ENCODE results near the gene EIF4G1. TPM values are rescaled to one million over a fixed set of nuclear protein-coding genes. Genes with fewer than 3 reads are reported as not detected.

EIF4G1 gene
- total RNA-seq, 4 donors from 2014 or later = 158 to 318 (median 213) TPM

- TF ChIP-seq, protein P1, sequence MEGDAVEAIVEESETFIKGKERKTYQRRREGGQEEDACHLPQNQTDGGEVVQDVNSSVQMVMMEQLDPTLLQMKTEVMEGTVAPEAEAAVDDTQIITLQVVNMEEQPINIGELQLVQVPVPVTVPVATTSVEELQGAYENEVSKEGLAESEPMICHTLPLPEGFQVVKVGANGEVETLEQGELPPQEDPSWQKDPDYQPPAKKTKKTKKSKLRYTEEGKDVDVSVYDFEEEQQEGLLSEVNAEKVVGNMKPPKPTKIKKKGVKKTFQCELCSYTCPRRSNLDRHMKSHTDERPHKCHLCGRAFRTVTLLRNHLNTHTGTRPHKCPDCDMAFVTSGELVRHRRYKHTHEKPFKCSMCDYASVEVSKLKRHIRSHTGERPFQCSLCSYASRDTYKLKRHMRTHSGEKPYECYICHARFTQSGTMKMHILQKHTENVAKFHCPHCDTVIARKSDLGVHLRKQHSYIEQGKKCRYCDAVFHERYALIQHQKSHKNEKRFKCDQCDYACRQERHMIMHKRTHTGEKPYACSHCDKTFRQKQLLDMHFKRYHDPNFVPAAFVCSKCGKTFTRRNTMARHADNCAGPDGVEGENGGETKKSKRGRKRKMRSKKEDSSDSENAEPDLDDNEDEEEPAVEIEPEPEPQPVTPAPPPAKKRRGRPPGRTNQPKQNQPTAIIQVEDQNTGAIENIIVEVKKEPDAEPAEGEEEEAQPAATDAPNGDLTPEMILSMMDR (IDR thresholded peaks at IDR 0.05; ENCODE audit: low read depth) = no peak
Measured at GRCh38 chr3:184355261-184356040, 41.0 kb downstream of the EIF4G1 start.

GRCh38 chr3:184357248-184358123 is 43.1 kb downstream of the EIF4G1 start:
- TF ChIP-seq, protein P1 (IDR thresholded peaks at IDR 0.05; ENCODE audit: low read depth) = no peak

GRCh38 chr3:184358124-184358767 is 43.8 kb downstream of the EIF4G1 start:
- TF ChIP-seq, protein P1 (IDR thresholded peaks at IDR 0.05; ENCODE audit: low read depth) = no peak

GRCh38 chr3:184358921-184359350 is 44.5 kb downstream of the EIF4G1 start:
- TF ChIP-seq, protein P1 (IDR thresholded peaks at IDR 0.05; ENCODE audit: low read depth) = no peak

DNA sequence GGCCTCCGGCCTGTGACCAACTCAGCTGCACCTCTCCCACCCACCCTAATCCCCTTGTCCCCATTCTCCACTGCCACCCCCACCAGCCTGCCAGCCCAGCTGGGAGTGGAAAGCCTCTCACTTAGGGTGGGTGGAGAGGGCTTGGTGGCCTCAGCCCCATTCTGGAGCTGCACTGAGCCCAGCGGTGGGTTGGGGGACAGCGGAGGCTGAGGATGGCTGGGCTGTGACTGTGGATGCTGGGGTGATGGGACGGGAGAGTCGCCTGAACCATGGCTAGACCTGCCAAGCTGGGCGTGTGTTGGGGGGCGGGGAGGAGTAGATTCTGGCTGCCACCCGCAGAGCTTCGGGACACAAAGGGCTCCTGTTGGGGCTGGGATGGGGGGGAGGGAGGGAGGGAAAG is 45.2 kb downstream of the EIF4G1 start:
- TF ChIP-seq, protein P1 (IDR thresholded peaks at IDR 0.05; ENCODE audit: low read depth) = no peak

- TF ChIP-seq, protein P1 (IDR thresholded peaks at IDR 0.05; ENCODE audit: low read depth) = no peak
Measured at GRCh38 chr3:184360070-184360928, 45.9 kb downstream of the EIF4G1 start.

Measured in subcutaneous adipose tissue (tissue), 4 donors.